Measurements from ENCODE around the gene ARHGAP22. TPM values are rescaled to one million over a fixed set of nuclear protein-coding genes. Genes with fewer than 3 reads are reported as not detected.
A peak's percentile ranks its signal among the peaks of the same experiment; 100 is the strongest.

Gene ARHGAP22
- total and polyA plus RNA-seq, 2 experiments from 2014 or later: 4.8 to 10.7 TPM

GRCh38 chr10:48464871-48465736 is 139.8 kb downstream of the ARHGAP22 start:
- peak; percentile 23 for DNase-seq (ENCODE audit: low spot score)
- Histone ChIP-seq H2AFZ (no peak overlapping the region), H3K27ac (ENCODE audit: low read depth) (no peak overlapping the region), H3K36me3 (ENCODE audit: insufficient read depth) (no peaks in the 10 kb centered on the region), H3K9me2 (ENCODE audit: insufficient read depth) (no peaks in the 10 kb centered on the region), H3K4me3 (no peak overlapping the region), H3K4me2 (no peak overlapping the region; the same call in 1 of the 2 replicates), H4K20me1 (replicated peaks; ENCODE audit: insufficient read depth) (no peaks in the 10 kb centered on the region; the same call in 1 of the 2 replicates), H3F3A (replicated peaks; ENCODE audit: low read depth) (0 out of 2 replicates have a peak, but pooled peaks cover 3% of the 10 kb centered on the region), H3K27me3 (ENCODE audit: insufficient read depth) (peaks cover 14% of the 10 kb centered on the region), H3K4me1 (ENCODE audit: insufficient read depth) (peaks cover 6% of the 10 kb centered on the region; the same call in 1 of the 2 replicates), H3K79me2 (replicated peaks; ENCODE audit: insufficient read depth) (no peaks in the 10 kb centered on the region)
- H3K36me3 Mint-ChIP-seq (ENCODE audit: low read depth): peaks cover 3% of the 10 kb centered on the region; the same call in 1 of the 3 replicates
- H3K4me3 Mint-ChIP-seq: peak overlapping the region; percentile 59; the same call in 2 of the 3 replicates
- ATAC-seq: peak; percentile 12
- no peaks in the 10 kb centered on the region; the same call in 2 of the 3 replicates for H3K9me3 Mint-ChIP-seq
- no peak overlapping the region for H3K27ac Mint-ChIP-seq
- H3K4me1 Mint-ChIP-seq: peaks cover 22% of the 10 kb centered on the region
- H3K27me3 Mint-ChIP-seq (ENCODE audit: insufficient read depth, low read depth, poor library complexity): peaks cover 8% of the 10 kb centered on the region
- TF ChIP-seq ZNF331 (CRISPR knock-in tag; IDR thresholded peaks at IDR 0.05; ENCODE audit: low read depth): no peak

DNA sequence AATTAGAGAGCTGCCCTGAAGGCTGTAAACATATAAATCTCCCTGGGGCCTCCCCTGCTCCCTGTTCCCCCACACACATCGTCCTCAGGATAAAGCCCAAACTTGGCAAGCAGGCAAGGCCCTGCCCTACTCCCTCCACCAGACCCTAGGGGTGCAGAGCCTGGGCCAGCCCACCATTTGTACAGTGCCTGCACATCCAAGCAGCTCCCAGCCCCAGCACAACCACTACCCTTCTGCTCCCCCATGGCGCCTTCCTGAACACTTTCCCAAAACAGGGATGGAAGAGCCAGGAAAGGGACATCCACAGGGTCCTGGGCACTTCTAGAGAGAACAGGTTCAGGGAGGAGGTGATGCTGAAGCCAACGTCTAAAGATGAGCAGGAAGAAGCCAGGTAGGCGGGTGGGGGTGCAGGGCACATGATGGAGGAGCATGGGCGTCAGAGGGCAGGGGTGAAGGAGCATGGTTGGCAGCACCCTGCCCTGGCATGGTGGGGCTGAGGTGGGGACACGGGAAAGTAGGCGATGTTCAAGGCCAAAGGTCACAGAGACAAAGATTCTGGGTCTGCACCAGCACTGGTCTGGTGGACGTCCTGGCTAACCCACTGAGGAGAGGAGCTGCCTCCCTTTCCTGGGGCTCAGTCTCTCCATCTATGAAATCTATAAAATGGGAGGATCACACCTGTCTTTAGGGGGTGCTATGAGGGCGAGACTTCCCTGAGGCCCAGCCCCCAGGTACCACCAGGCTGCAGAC is 140.6 kb downstream of the ARHGAP22 start:
- Histone ChIP-seq H4K20me1 (replicated peaks; ENCODE audit: insufficient read depth) (no peaks in the 10 kb centered on the region; the same call in 1 of the 2 replicates), H3K36me3 (ENCODE audit: insufficient read depth) (no peaks in the 10 kb centered on the region), H3K4me3 (no peak overlapping the region), H3K9me2 (ENCODE audit: insufficient read depth) (no peaks in the 10 kb centered on the region), H2AFZ (no peak overlapping the region), H3K4me2 (no peak overlapping the region), H3K27ac (ENCODE audit: low read depth) (no peak overlapping the region), H3K79me2 (replicated peaks; ENCODE audit: insufficient read depth) (no peaks in the 10 kb centered on the region), H3K27me3 (ENCODE audit: insufficient read depth) (peaks cover 14% of the 10 kb centered on the region), H3K4me1 (ENCODE audit: insufficient read depth) (peaks cover 2% of the 10 kb centered on the region; the same call in 1 of the 2 replicates), H3F3A (replicated peaks; ENCODE audit: low read depth) (0 out of 2 replicates have a peak, but pooled peaks cover 3% of the 10 kb centered on the region)
- Mint-ChIP-seq H3K9me3 (no peaks in the 10 kb centered on the region; the same call in 2 of the 3 replicates), H3K27ac (no peak overlapping the region), H3K36me3 (ENCODE audit: low read depth) (peaks cover 3% of the 10 kb centered on the region; the same call in 1 of the 3 replicates), H3K4me1 (peaks cover 16% of the 10 kb centered on the region), H3K4me3 (no peak overlapping the region), H3K27me3 (ENCODE audit: insufficient read depth, low read depth, poor library complexity) (peaks cover 10% of the 10 kb centered on the region)
- DNase-seq (ENCODE audit: low spot score) (no peak), ATAC-seq (no peak)
- TF ChIP-seq, protein P1, sequence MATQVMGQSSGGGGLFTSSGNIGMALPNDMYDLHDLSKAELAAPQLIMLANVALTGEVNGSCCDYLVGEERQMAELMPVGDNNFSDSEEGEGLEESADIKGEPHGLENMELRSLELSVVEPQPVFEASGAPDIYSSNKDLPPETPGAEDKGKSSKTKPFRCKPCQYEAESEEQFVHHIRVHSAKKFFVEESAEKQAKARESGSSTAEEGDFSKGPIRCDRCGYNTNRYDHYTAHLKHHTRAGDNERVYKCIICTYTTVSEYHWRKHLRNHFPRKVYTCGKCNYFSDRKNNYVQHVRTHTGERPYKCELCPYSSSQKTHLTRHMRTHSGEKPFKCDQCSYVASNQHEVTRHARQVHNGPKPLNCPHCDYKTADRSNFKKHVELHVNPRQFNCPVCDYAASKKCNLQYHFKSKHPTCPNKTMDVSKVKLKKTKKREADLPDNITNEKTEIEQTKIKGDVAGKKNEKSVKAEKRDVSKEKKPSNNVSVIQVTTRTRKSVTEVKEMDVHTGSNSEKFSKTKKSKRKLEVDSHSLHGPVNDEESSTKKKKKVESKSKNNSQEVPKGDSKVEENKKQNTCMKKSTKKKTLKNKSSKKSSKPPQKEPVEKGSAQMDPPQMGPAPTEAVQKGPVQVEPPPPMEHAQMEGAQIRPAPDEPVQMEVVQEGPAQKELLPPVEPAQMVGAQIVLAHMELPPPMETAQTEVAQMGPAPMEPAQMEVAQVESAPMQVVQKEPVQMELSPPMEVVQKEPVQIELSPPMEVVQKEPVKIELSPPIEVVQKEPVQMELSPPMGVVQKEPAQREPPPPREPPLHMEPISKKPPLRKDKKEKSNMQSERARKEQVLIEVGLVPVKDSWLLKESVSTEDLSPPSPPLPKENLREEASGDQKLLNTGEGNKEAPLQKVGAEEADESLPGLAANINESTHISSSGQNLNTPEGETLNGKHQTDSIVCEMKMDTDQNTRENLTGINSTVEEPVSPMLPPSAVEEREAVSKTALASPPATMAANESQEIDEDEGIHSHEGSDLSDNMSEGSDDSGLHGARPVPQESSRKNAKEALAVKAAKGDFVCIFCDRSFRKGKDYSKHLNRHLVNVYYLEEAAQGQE (IDR thresholded peaks at IDR 0.05; ENCODE audit: unreplicated experiment): no peak

Measured in GM23338 (cell line).